ENCODE results near the gene DEPP1. TPM values are rescaled to one million over a fixed set of nuclear protein-coding genes. Genes with fewer than 3 reads are reported as not detected.
A peak's percentile ranks its signal among the peaks of the same experiment; 100 is the strongest.

DEPP1 gene
- total RNA-seq, 1 experiment from 2014 or later, result 0.54 TPM

GRCh38 chr10:44966816-44967509, 11.6 kb downstream of the DEPP1 start:
- Histone ChIP-seq H3K4me3 (ENCODE audit: low read depth, low read length, poor library complexity, severe bottlenecking) (no peak overlapping the region), H3K27ac (ENCODE audit: low read depth, low read length, poor library complexity, severe bottlenecking) (no peak overlapping the region), H3K27me3 (replicated peaks; ENCODE audit: insufficient read depth, low read depth, low read length, poor library complexity) (no peaks in the 10 kb centered on the region), H3K4me1 (ENCODE audit: insufficient read depth, low read length, poor library complexity, severe bottlenecking) (no peaks in the 10 kb centered on the region), H3K36me3 (ENCODE audit: insufficient read depth, low read length, poor library complexity, severe bottlenecking) (no peaks in the 10 kb centered on the region), H3K9me3 (ENCODE audit: low read depth, low read length, poor library complexity, severe bottlenecking) (no peaks in the 10 kb centered on the region)
- BruUV-seq (replicated peaks), result no TSS peak
- no peak for TF ChIP-seq EZH2 (IDR thresholded peaks at IDR 0.05; ENCODE audit: borderline replicate concordance, low read depth, low read length, poor library complexity, severe bottlenecking)
- TF ChIP-seq, protein P1, sequence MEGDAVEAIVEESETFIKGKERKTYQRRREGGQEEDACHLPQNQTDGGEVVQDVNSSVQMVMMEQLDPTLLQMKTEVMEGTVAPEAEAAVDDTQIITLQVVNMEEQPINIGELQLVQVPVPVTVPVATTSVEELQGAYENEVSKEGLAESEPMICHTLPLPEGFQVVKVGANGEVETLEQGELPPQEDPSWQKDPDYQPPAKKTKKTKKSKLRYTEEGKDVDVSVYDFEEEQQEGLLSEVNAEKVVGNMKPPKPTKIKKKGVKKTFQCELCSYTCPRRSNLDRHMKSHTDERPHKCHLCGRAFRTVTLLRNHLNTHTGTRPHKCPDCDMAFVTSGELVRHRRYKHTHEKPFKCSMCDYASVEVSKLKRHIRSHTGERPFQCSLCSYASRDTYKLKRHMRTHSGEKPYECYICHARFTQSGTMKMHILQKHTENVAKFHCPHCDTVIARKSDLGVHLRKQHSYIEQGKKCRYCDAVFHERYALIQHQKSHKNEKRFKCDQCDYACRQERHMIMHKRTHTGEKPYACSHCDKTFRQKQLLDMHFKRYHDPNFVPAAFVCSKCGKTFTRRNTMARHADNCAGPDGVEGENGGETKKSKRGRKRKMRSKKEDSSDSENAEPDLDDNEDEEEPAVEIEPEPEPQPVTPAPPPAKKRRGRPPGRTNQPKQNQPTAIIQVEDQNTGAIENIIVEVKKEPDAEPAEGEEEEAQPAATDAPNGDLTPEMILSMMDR (conservative IDR thresholded peaks at IDR 0.05; ENCODE audit: low read depth, low read length), result peak; percentile 32; the same call in 1 of the 2 replicates
- intact Hi-C loops (cut with micrococcal nuclease; ENCODE audit: unreplicated experiment), result no loop called here
- no peak for DNase-seq (ENCODE audit: low spot score)
- POLR2A ChIA-PET (ENCODE audit: low non-redundant PET), result no interaction called here
- CTCF ChIA-PET, result no interaction called here

DNA sequence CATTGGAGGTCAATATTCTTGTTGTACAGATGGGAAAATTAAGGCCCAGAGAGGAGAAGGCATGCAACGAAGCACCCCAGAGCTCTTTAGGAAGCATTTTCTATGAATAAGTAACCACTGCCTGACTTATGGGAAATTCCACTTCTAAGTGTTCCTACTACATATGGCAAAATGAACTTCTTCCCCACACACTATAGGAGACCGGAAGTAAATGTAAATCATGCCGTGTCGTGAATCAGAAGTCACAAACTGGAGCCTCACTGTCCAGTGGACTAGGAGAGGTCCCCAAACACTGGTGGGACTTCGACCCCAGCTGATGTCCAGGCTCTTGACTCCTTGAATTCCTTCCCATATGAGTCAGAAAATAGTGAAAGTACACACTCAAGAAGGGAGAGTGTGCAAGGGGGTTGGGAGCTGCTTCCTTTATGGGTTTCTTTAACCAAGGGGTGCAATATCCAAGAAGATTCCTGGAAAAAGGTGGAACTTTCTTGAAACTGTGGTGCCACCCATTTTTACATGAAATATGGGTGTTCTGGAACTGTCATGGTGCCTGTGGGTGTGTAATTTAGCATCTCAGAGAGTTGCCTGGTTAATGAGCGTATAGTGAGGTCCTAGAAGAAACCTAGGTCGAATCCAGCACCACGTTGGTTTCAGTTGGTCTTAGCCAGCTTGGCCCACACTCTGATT, 12.3 kb downstream of the DEPP1 start:
- no peak overlapping the region for H3K27ac ChIP-seq (ENCODE audit: low read depth, low read length, poor library complexity, severe bottlenecking)

GRCh38 chr10:44965651-44966097, 12.9 kb downstream of the DEPP1 start:
- Histone ChIP-seq H3K9me3 (ENCODE audit: low read depth, low read length, poor library complexity, severe bottlenecking) (no peaks in the 10 kb centered on the region), H3K4me3 (ENCODE audit: low read depth, low read length, poor library complexity, severe bottlenecking) (no peak overlapping the region), H3K36me3 (ENCODE audit: insufficient read depth, low read length, poor library complexity, severe bottlenecking) (no peaks in the 10 kb centered on the region), H3K27ac (ENCODE audit: low read depth, low read length, poor library complexity, severe bottlenecking) (no peak overlapping the region), H3K27me3 (replicated peaks; ENCODE audit: insufficient read depth, low read depth, low read length, poor library complexity) (no peaks in the 10 kb centered on the region), H3K4me1 (ENCODE audit: insufficient read depth, low read length, poor library complexity, severe bottlenecking) (no peaks in the 10 kb centered on the region)
- no TSS peak for BruUV-seq (replicated peaks)
- ChIA-PET POLR2A (ENCODE audit: low non-redundant PET) (no interaction called here), CTCF (no interaction called here)
- TF ChIP-seq EZH2 (IDR thresholded peaks at IDR 0.05; ENCODE audit: borderline replicate concordance, low read depth, low read length, poor library complexity, severe bottlenecking), result no peak
- TF ChIP-seq, protein P1 (conservative IDR thresholded peaks at IDR 0.05; ENCODE audit: low read depth, low read length), result no peak
- no peak for DNase-seq (ENCODE audit: low spot score)
- intact Hi-C loops (cut with micrococcal nuclease; ENCODE audit: unreplicated experiment), result no loop called here

More for the DNA sequence above, 12.3 kb downstream of the DEPP1 start:
- TF ChIP-seq, protein P1 (conservative IDR thresholded peaks at IDR 0.05; ENCODE audit: low read depth, low read length), result no peak
- TF ChIP-seq EZH2 (IDR thresholded peaks at IDR 0.05; ENCODE audit: borderline replicate concordance, low read depth, low read length, poor library complexity, severe bottlenecking), result no peak
- no peak for DNase-seq (ENCODE audit: low spot score)
- intact Hi-C loops (cut with micrococcal nuclease; ENCODE audit: unreplicated experiment), result no loop called here
- H3K9me3 ChIP-seq (ENCODE audit: low read depth, low read length, poor library complexity, severe bottlenecking), result no peaks in the 10 kb centered on the region
- CTCF ChIA-PET, result no interaction called here
- H3K36me3 ChIP-seq (ENCODE audit: insufficient read depth, low read length, poor library complexity, severe bottlenecking), result no peaks in the 10 kb centered on the region
- no peaks in the 10 kb centered on the region for H3K27me3 ChIP-seq (replicated peaks; ENCODE audit: insufficient read depth, low read depth, low read length, poor library complexity)
- H3K4me1 ChIP-seq (ENCODE audit: insufficient read depth, low read length, poor library complexity, severe bottlenecking), result no peaks in the 10 kb centered on the region
- no TSS peak for BruUV-seq (replicated peaks)
- H3K4me3 ChIP-seq (ENCODE audit: low read depth, low read length, poor library complexity, severe bottlenecking), result no peak overlapping the region
- POLR2A ChIA-PET (ENCODE audit: low non-redundant PET), result no interaction called here

Data from A673 (cell line).